Gastroesophageal sphincter (tissue), 4 donors: ENCODE results near the gene TXNRD3. TPM values are rescaled to one million over a fixed set of nuclear protein-coding genes. Genes with fewer than 3 reads are reported as not detected.

Experiments used
- ATAC-seq: fragments of 150-250 bp; one replicate; pipeline ENCODE4 v1.9.1; 2016; ENCODE audit warnings: mild to moderate bottlenecking, moderate library complexity
- H3K27ac ChIP-seq, 4 donors: fragments of 200-600 bp; sonication (generic) in 3 of 4; 1 replicate in 3 of 4; 2 replicates in 1 of 4; pipeline ENCODE4 v1.5.1; 2016 to 2019
- H3K27me3 ChIP-seq: fragments of 200-600 bp; sonication (generic); one replicate; pipeline ENCODE4 v1.5.1; 2019
- H3K36me3 ChIP-seq, 2 donors: fragments of 200-600 bp; sonication (generic); one replicate each; pipeline ENCODE4 v1.5.1; 2019; ENCODE audit warnings: control low read depth in 1 of 2
- H3K4me1 ChIP-seq, 3 donors: fragments of 200-600 bp; sonication (generic); 1 replicate in 2 of 3; 2 replicates in 1 of 3; pipeline ENCODE4 v1.5.1; 2016 to 2019; ENCODE audit warnings: control low read depth in 2 of 3
- H3K4me3 ChIP-seq, 2 donors: fragments of 200-600 bp; sonication (generic); one replicate each; pipeline ENCODE4 v1.5.1; 2019; ENCODE audit warnings: mild to moderate bottlenecking in 1 of 2, moderate library complexity in 1 of 2
- H3K9me3 ChIP-seq, 3 donors: fragments of 200-600 bp; sonication (generic); one replicate each; pipeline ENCODE4 v1.5.1; 2017 to 2019; ENCODE audit warnings: control low read depth in 2 of 3
- EP300 ChIP-seq: sonication (generic); formaldehyde crosslinking; IDR thresholded peaks from one replicate; pipeline ENCODE4 v1.6.1; 2017; ENCODE audit warnings: antibody characterized with exemption, mild to moderate bottlenecking
- POLR2A ChIP-seq, 2 donors: fragments of 450-650 bp; IDR thresholded peaks; one replicate each; pipeline ENCODE4 v1.6.1; 2017; ENCODE audit warnings: antibody characterized with exemption in 2 of 2, mild to moderate bottlenecking in 2 of 2, moderate library complexity in 1 of 2
- POLR2AphosphoS5 ChIP-seq: sonication (generic); formaldehyde crosslinking; IDR thresholded peaks from one replicate; pipeline ENCODE4 v1.6.1; 2017; ENCODE audit warnings: antibody characterized with exemption
- WGBS, 2 donors: methylation state at CpG; one replicate each; pipeline ENCODE4 v1.1.5; 2018; ENCODE audit warnings: low coverage in 1 of 2; 5-methylcytosine and 5-hydroxymethylcytosine counted together
- total RNA-seq, 4 donors: library from RNA; depleted of rRNA; stranded (reverse); fragments of >200 nt; gene quantifications; one replicate each; pipeline ENCODE4 v1.1.0, GENCODE V29; 2016
- TF ChIP-seq, protein P1 (sequence below), 4 experiments: fragments of 200-600 bp in 2 of 4; fragments of 450-650 bp in 2 of 4; sonication (generic) in 1 of 4; IDR thresholded peaks; one replicate each; pipeline ENCODE4 v1.5.1; 2017 to 2019; ENCODE audit warnings: antibody characterized with exemption in 4 of 4, mild to moderate bottlenecking in 2 of 4, moderate library complexity in 2 of 4

The TXNRD3 gene
- total RNA-seq, 4 donors from 2014 or later = 14.3 to 24.7 (median 18.5) TPM

DNA sequence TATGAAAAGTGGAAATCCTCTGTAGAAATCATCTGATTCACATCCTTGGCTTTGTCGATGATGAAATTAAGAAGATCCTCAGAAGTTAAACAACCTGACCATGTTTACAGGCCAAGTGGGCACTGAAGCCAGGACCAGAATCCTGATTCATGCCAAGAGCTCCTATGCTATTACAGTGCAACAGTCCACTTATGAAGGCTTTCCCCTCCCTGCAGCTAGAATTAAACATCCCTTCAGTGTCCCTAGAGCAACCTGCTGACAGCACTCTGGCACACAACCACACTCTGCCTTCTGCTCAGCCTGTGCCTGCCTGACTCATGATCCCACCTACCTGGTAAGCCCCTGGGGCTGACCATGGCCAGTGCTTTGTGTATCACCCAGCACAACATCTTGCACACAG is 33.8 kb downstream of the TXNRD3 start:
- Histone ChIP-seq H3K27me3 (no peaks in the 10 kb centered on the region), H3K4me3 (no peak overlapping the region), H3K9me3 (no peaks in the 10 kb centered on the region), H3K36me3 (peaks cover 0 to 45% of the 10 kb centered on the region in 2 donors), H3K4me1 (no peaks in the 10 kb centered on the region), H3K27ac (no peak overlapping the region)
- no peak for ATAC-seq
- TF ChIP-seq, protein P1, sequence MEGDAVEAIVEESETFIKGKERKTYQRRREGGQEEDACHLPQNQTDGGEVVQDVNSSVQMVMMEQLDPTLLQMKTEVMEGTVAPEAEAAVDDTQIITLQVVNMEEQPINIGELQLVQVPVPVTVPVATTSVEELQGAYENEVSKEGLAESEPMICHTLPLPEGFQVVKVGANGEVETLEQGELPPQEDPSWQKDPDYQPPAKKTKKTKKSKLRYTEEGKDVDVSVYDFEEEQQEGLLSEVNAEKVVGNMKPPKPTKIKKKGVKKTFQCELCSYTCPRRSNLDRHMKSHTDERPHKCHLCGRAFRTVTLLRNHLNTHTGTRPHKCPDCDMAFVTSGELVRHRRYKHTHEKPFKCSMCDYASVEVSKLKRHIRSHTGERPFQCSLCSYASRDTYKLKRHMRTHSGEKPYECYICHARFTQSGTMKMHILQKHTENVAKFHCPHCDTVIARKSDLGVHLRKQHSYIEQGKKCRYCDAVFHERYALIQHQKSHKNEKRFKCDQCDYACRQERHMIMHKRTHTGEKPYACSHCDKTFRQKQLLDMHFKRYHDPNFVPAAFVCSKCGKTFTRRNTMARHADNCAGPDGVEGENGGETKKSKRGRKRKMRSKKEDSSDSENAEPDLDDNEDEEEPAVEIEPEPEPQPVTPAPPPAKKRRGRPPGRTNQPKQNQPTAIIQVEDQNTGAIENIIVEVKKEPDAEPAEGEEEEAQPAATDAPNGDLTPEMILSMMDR (IDR thresholded peaks at IDR 0.05) = no peak
- TF ChIP-seq POLR2A (IDR thresholded peaks at IDR 0.05) = no peak
- no peak for TF ChIP-seq EP300
- no peak for TF ChIP-seq POLR2AphosphoS5
- WGBS, 2 donors = 50 to 78% methylated on average over 1 of the region's 1 CpG

DNA sequence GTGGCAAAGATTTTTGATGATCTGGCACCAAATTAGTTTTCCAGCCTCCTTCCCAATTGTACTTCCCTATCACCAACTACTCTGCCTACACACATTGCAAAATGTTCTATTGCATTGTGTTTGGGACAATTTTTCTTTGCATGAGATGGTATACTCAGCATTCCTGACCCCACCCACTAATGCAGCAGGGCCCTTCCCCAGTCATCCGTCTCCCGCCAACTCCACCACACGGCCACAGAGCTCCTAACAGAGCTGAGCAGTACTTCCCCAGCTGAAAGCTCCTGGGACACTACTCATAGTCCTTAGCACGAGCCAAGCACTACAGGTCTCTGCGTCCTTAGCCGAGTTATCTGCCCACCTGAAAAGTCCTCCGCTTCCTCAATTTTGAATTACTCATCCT is 34.2 kb downstream of the TXNRD3 start:
- no peaks in the 10 kb centered on the region for H3K4me1 ChIP-seq
- no peaks in the 10 kb centered on the region for H3K27me3 ChIP-seq
- TF ChIP-seq POLR2AphosphoS5 = no peak
- TF ChIP-seq, protein P1 (IDR thresholded peaks at IDR 0.05) = no peak
- H3K36me3 ChIP-seq = peaks cover 0 to 50% of the 10 kb centered on the region in 2 donors
- H3K27ac ChIP-seq = no peak overlapping the region
- no peak overlapping the region for H3K4me3 ChIP-seq
- no peak for ATAC-seq
- no peaks in the 10 kb centered on the region for H3K9me3 ChIP-seq
- WGBS, 2 donors = 89 to 94% methylated on average over 4 to 7 of the region's 7 CpGs

DNA sequence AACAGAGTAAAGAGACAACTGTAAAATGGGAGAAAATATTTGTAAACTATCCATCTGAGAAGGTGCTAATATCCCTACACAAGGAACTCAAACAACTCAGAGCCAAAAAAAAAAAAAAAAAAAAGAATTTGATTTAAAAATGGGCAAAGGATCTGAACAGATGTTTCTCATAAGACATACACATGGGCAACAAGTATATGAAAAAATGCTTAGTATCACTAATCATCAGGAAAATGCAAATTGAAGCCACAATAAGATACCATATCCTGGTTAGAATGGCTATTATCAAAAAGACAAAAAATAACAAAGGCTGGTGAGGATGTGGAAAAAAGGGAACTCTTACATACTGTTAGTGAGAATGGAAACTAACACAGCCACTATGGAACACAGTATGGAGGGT is 36.2 kb downstream of the TXNRD3 start:
- Histone ChIP-seq H3K27me3 (no peaks in the 10 kb centered on the region), H3K4me3 (no peak overlapping the region), H3K36me3 (peaks cover 0 to 67% of the 10 kb centered on the region in 2 donors), H3K27ac (no peak overlapping the region), H3K9me3 (no peaks in the 10 kb centered on the region), H3K4me1 (no peaks in the 10 kb centered on the region)
- no peak for ATAC-seq
- no peak for TF ChIP-seq POLR2AphosphoS5
- no peak for TF ChIP-seq POLR2A (IDR thresholded peaks at IDR 0.05)
- TF ChIP-seq, protein P1 (IDR thresholded peaks at IDR 0.05) = no peak

DNA sequence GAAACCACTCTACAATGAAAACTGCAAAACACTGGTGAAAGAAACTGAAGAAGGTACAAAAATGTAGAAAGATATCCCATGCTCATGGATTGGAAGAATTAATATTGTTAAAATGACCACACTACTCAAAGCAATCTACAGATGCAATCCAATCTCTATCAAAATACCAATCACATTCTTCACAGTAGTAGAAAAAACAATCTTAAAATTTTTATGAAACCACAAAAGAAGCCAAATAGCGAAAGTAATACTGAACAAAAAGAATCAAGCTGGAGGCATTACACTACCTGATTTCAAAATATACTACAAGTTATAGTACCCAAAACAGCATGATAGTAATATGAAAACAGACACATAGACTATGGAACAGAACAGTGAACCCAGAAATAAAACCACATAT is 36.9 kb downstream of the TXNRD3 start:
- no peak for ATAC-seq
- Histone ChIP-seq H3K27ac (no peak overlapping the region), H3K4me3 (no peak overlapping the region), H3K9me3 (no peaks in the 10 kb centered on the region), H3K27me3 (no peaks in the 10 kb centered on the region), H3K4me1 (no peaks in the 10 kb centered on the region), H3K36me3 (peaks cover 0 to 74% of the 10 kb centered on the region in 2 donors)
- TF ChIP-seq EP300 (no peak), POLR2AphosphoS5 (no peak), POLR2A (IDR thresholded peaks at IDR 0.05) (no peak)
- TF ChIP-seq, protein P1 (IDR thresholded peaks at IDR 0.05) = no peak
- WGBS, 2 donors = 78 to 92% methylated on average over 1 of the region's 1 CpG

DNA sequence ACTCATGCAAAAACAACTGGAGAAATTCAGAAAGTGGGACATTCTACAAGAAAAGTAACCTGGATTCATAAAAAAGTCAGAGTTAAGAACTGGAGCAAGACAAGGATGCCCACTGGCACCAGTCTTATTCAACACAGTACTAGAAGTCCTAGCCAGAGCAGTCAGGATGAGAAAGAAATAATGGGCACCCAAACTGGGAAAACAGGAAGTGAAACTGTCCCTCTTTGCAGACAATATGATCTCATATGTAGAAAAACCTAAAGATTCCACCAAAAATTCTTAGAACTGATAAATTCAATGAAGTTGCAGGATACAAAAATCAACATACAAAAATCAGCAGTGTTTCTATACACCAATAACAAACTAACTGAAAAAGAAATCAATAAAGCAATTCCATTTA is 37.4 kb downstream of the TXNRD3 start:
- ATAC-seq = no peak
- H3K9me3 ChIP-seq = no peaks in the 10 kb centered on the region
- no peak overlapping the region for H3K27ac ChIP-seq
- no peaks in the 10 kb centered on the region for H3K4me1 ChIP-seq
- H3K36me3 ChIP-seq = peaks cover 0 to 78% of the 10 kb centered on the region in 2 donors
- no peak overlapping the region for H3K4me3 ChIP-seq
- H3K27me3 ChIP-seq = no peaks in the 10 kb centered on the region
- no peak for TF ChIP-seq POLR2A (IDR thresholded peaks at IDR 0.05)
- no peak for TF ChIP-seq EP300
- no peak for TF ChIP-seq POLR2AphosphoS5
- TF ChIP-seq, protein P1 (IDR thresholded peaks at IDR 0.05) = no peak
